HG03139 (cell line): Measurements from ENCODE around the gene ZDHHC8.

Experiments used
- ATAC-seq: cut with Tn5 transposase; IDR thresholded peaks from one replicate; pipeline ENCODE4 v1.9.1; 2021; ENCODE audit not compliant: unreplicated experiment

Gene ZDHHC8

DNA sequence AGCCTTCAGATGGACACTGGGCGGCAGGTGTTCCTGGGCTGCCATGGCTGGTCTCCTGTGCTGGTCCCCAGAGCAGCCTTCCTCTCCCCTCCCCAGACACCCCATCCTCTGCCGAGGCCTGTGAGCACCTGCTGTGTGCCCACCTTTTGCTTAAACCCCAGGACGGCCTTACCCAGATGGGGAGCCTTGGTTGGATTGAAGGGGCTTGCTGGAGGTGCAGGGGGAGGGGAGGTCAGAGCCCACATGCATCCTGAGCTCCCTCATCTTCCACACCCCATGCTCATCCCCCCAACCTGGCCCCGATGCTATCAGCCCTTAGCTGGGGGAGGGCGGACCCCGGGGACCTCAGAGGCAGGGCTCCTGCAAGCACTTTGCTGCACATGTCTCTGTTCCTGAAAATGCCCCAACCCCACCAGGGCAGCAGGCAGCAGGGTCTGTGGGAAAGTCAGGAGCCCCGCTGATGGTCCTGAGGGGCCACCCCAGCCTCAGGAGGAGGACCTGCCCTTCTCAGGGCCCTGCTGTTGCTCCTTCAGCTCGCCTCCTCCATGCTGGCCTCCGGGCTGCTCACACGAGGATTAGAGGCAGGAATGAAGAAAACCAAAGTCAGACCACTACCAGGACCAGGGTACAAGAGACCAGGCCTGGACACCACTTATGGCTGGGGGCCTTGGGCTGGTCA lies 60.8 kb downstream of the ZDHHC8 start:
- ATAC-seq = no peak

DNA sequence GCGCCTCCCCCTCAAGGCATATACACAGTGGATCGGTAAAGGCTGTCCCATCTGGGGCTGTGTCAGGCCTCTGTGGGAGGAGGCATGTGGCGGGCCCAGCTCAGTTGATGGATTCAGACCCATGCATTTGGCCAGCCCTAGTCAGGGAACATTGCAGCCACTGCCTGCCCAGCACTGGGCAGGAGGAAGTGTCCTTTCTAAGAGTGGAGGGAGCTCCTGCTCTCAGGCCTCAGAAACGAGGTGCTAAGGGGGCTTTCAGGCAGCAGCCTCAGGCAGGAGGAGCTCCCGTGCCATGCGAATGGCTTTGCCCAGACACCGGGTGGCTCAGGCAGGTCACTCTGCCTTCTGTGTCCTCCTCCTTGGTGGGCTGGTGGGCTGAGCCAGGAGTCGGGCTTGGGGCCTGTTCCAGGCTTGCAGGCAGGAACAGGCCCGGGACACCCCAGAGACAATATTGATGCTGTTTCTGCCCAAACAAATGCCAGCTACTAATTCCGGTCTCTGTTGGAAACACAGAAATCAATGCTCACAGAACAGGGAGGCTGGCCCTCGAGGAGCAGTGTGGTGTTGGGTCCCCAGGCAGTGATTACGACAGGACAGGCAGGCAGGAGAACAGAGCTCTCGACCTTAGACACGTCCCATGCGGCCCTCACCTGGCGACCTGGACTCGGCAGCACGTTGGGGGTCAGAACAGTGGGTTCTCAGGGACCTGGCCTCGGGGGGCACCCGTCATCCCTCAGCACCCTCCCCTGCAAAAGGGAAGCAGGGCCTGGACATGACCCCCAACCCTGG lies 61.6 kb downstream of the ZDHHC8 start:
- no peak for ATAC-seq

DNA sequence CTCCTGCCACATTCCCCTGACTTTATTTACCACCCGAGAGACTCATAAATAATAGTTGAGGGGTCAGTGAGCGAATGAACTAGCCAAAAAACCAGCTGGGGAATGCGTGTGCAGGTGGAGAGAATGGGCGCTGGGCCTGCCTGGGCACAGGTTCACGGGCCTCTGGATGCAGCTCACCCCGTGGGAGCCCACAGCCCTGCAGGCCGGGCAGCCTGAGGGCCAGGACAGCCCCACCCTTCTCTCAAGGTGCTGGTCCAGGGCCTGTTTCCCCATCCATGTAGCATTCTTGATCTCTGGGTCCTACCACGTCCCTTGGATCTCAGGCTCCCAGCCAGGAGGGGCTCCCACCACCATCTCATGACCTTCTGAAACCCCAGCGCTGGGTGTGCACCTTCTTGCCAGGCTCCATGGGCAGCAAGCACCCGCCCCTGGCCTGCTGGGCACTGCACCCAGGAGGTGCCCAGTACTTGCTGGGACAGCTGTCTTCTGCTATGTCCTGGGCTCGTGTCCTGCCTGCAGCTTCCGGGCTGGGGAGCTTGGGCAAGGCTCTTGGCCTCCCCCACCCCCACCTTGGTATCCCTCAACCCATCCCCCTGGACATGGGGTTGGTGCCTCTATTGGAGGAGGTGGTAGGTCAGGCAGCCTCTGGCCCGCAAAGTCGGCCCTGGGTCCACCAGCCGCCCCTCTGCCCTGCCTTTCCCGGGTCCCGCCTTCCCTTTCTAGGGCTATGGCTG lies 62.3 kb downstream of the ZDHHC8 start:
- no peak for ATAC-seq

DNA sequence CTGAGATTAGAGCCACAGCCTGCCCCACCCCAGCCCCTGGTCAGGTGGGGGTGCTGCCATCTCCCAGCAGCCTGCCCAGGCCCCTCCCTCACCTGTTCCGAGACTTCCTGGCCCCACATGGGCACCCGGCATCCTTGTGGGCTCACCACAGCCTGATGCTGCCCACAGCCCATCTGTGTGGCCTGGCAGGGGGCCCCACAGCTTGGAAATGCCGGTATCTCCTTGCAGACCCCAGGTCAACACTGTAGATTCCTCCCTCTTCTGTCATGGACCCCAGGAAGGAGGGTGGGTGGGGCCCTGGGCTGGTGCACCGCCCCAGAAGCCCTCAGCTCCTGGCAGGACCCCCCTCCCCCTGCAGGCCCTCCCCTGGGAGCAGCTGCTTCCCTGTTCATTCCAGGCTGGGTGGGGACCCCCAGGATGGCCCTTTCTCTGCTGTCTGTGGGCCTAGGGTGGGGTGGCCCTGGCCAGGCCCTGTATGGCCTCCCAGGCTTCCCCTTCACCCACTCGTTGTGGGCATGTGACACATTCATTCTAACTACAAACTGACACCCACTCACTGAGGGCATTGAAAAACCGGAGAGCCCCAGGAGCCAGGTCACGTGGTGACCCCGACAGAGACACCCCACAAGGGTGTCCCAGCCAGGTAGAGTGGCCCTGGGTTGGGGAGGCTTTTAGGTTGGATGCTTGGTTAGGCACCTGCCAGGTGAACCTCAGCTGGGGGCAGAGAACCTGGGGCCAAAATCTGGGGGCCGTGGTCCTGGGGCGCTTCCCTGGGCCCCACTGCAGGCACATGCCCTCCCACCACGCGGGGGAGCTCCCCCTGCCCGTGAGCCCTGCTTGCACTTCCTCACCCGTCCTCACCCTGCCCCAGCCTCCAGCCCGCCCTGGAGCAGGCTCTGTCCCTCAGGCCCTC lies 63.3 kb downstream of the ZDHHC8 start:
- no peak for ATAC-seq

DNA sequence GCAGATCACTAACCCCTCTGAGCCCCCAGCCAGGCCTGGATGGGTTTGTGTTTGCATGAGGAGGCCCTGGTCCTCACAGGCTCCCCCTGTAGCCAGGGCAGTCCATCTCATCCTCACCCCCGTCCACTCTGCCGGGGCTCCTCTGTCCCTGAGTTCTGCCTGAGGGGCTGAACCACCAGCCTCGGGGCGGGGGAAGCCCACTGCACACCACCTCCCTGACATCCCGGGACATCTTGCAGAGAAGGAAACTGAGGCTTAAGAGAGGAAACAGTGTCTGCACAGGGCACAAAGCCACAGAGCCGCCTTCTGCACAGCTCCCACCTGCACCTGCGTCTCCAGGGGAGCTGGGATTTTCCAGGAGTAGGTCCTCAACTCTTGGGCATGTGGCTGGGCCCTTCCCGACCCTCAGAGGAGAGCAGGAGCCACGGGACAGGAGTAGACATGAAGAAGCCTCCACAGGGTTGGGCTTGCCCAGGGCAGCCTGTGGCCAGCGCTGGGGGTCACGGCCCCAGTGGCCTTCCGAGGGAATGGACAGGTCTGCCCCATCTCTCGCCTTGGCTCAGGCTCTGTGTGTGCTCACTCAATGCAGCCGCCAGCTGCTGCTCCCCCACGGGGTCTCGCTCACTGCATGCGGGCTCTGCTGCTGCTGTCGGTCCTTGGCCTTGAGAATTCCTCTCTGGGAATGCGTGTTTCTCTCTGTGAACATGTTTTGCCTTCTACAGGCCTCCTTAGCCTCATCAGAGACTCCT lies 64.7 kb downstream of the ZDHHC8 start:
- ATAC-seq = no peak
